ENCODE data around the gene RBAK. TPM values are rescaled to one million over a fixed set of nuclear protein-coding genes. Genes with fewer than 3 reads are reported as not detected.

The RBAK gene
- total and polyA plus RNA-seq, 2 of the 4 experiments (the other 2 are of a cell fraction), result 2.8 to 8.1 TPM

DNA sequence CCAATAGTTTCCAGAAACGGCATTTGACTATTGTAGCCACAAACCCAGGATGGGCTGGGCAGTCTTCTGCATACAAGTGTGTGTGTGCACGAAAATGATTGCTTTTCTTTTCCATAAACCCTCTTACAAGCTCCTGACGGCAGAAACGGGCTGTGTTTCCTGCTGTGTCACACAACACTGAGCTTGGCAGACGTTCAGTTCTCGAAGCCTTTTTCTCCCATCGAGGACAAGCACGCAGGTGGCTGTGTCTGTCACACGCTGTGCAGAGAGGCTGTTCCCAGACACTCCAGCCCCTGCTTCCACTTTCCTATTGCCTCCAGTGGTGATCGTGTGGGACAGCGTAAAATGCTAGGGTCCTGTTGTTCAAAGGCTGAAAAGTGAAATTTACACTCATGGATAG, 32.1 kb downstream of the RBAK start:
- intact Hi-C loops (cut with micrococcal nuclease) (no loop called here), dilution Hi-C loops (cut with HindIII; ENCODE audit: low sequenced_read_pairs, unreplicated experiment) (no loop called here), in situ Hi-C loops (cut with MboI; ENCODE audit: low sequenced_read_pairs) (loop anchor here (25.0 kb wide), 1 partner anchor 465 kb away; no protein-coding TSS in a partner anchor)
- ATAC-seq (ENCODE audit: low read depth), result 0 out of 2 replicates have a peak, but pooled peaks have one; percentile 21
- Histone ChIP-seq H4K20me1 (ENCODE audit: insufficient read depth, low read length) (no peaks in the 10 kb centered on the region), H3K9me1 (ENCODE audit: insufficient read depth, low read length) (no peaks in the 10 kb centered on the region), H4K5ac (ENCODE audit: low read depth, low read length) (no peak overlapping the region), H2AFZ (replicated peaks; ENCODE audit: low read length, poor library complexity) (peak overlapping the region; percentile 67), H3K36me3 (ENCODE audit: control insufficient read depth, insufficient read depth, low read length) (no peaks in the 10 kb centered on the region), H2BK120ac (ENCODE audit: low read depth, low read length) (no peak overlapping the region), H4K91ac (ENCODE audit: insufficient read depth, low read depth, low read length) (no peak overlapping the region), H3K27ac (ENCODE audit: insufficient read depth, low read length) (no peak overlapping the region), H2AK9ac (replicated peaks; ENCODE audit: low read depth, low read length, poor library complexity) (no peak overlapping the region), H3K4ac (ENCODE audit: low read depth, low read length) (no peak overlapping the region), H3K4me3 (ENCODE audit: insufficient read depth, low read depth, low read length) (peak overlapping the region; percentile 13; the same call in 1 of the 2 replicates), H3K79me1 (ENCODE audit: low read depth in 1 of 2, low read length in 2 of 2) (no peaks in the 10 kb centered on the region), H3K14ac (replicated peaks; ENCODE audit: low read depth, low read length) (no peak overlapping the region), H3K4me1 (ENCODE audit: control insufficient read depth, insufficient read depth, low read length) (no peaks in the 10 kb centered on the region), H2AK5ac (ENCODE audit: low read depth, low read length) (no peak overlapping the region), H2BK20ac (ENCODE audit: low read depth, low read length) (no peak overlapping the region), H3K9ac (ENCODE audit: low read depth, low read length) (no peak overlapping the region), H2BK5ac (ENCODE audit: low read depth, low read length, poor library complexity, severe bottlenecking) (no peak overlapping the region), H3K18ac (ENCODE audit: low read depth, low read length) (no peak overlapping the region), H4K8ac (ENCODE audit: low read depth in 2 of 2, low read length in 2 of 2) (no peak overlapping the region), H2BK15ac (ENCODE audit: low read depth, low read length) (no peak overlapping the region), H3K27me3 (ENCODE audit: control insufficient read depth, insufficient read depth, low read length) (peaks cover 2% of the 10 kb centered on the region; the same call in 1 of the 2 replicates), H3K56ac (ENCODE audit: extremely low read depth, insufficient read depth, low read length) (no peak overlapping the region), H3K9me3 (ENCODE audit: control insufficient read depth, insufficient read depth, low read length) (peaks cover under 1% of the 10 kb centered on the region; the same call in 1 of the 2 replicates), H3K23ac (ENCODE audit: low read depth, low read length) (no peak overlapping the region), H3K4me2 (ENCODE audit: low read depth, low read length) (peak overlapping the region; percentile 64; the same call in 1 of the 2 replicates)
- WGBS, 2 experiments (ENCODE audit: extremely low coverage in 2 of 2, insufficient read length in 1 of 2), result 6% methylated on average over 3 of the region's 11 CpGs; no CpG with 5 or more reads in 1 of the 2 experiments
- ChIA-PET CTCF (no interaction called here), POLR2A (ENCODE audit: unreplicated experiment) (no interaction called here)
- DNase-seq, result peak; percentile 7
- no TSS peak for BruUV-seq (replicated peaks)
- TF ChIP-seq RFX5 (IDR thresholded peaks at IDR 0.05; ENCODE audit: low read depth, low read length), result no peak
- TF ChIP-seq, protein P1, sequence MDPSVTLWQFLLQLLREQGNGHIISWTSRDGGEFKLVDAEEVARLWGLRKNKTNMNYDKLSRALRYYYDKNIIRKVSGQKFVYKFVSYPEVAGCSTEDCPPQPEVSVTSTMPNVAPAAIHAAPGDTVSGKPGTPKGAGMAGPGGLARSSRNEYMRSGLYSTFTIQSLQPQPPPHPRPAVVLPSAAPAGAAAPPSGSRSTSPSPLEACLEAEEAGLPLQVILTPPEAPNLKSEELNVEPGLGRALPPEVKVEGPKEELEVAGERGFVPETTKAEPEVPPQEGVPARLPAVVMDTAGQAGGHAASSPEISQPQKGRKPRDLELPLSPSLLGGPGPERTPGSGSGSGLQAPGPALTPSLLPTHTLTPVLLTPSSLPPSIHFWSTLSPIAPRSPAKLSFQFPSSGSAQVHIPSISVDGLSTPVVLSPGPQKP (IDR thresholded peaks at IDR 0.05; ENCODE audit: borderline replicate concordance, low read depth, low read length), result no peak

Data from IMR-90 (cell line).